ENCODE data around the gene MTUS2. TPM values are rescaled to one million over a fixed set of nuclear protein-coding genes. Genes with fewer than 3 reads are reported as not detected.

The MTUS2 gene
- total and polyA plus RNA-seq, 2 donors (not counting 3 experiments of a cell fraction or from before 2014, with no cell fraction given) = not detected

GRCh38 chr13:28867564-28867963 lies 47.4 kb downstream of the MTUS2 start:
- CTCF ChIA-PET = no interaction called here

More at GRCh38 chr13:28867564-28867963, 47.4 kb downstream of the MTUS2 start:
- POLR2A ChIA-PET = no interaction called here
- no peak overlapping the region for H3K27ac ChIP-seq (ENCODE audit: insufficient read depth, low read depth, low read length)
- H3K79me2 ChIP-seq (ENCODE audit: control insufficient read depth, insufficient read depth, low read length) = no peaks in the 10 kb centered on the region
- no peaks in the 10 kb centered on the region for H3K9me3 ChIP-seq (replicated peaks; ENCODE audit: control insufficient read depth, insufficient read depth, low read length)
- H3K36me3 ChIP-seq (ENCODE audit: control insufficient read depth in 2 of 2, extremely low read depth in 1 of 2, insufficient read depth in 2 of 2, low read length in 2 of 2) = no peaks in the 10 kb centered on the region
- FAIRE-seq = no peak
- H3K4me1 ChIP-seq (ENCODE audit: control insufficient read depth, extremely low read depth, insufficient read depth, low read length) = no peaks in the 10 kb centered on the region
- no peak overlapping the region for H3K4me2 ChIP-seq (ENCODE audit: insufficient read depth, low read length)
- intact Hi-C loops (cut with micrococcal nuclease) = no loop called here
- H3K27me3 ChIP-seq (ENCODE audit: control insufficient read depth in 2 of 2, insufficient read depth in 2 of 2, low read length in 2 of 2) = no peaks in the 10 kb centered on the region
- no peak for TF ChIP-seq MYC (IDR thresholded peaks at IDR 0.05; ENCODE audit: low read depth, low read length)
- TF ChIP-seq FOS (IDR thresholded peaks at IDR 0.05; ENCODE audit: borderline replicate concordance, insufficient read depth, low read length) = no peak
- TF ChIP-seq GATA2 (IDR thresholded peaks at IDR 0.05; ENCODE audit: insufficient read depth, insufficient read length, low read depth, low read length) = no peak
- TF ChIP-seq CTCF (IDR thresholded peaks at IDR 0.05; ENCODE audit: extremely low read depth in 1 of 2, insufficient read depth in 1 of 2, low read depth in 1 of 2, low read length in 2 of 2) = no peak
- TF ChIP-seq POLR2AphosphoS5 (IDR thresholded peaks at IDR 0.05; ENCODE audit: insufficient read depth, low read depth, low read length) = no peak
- TF ChIP-seq POLR2A (IDR thresholded peaks at IDR 0.05; ENCODE audit: low read depth, low read length) = no peak
- TF ChIP-seq JUN (IDR thresholded peaks at IDR 0.05; ENCODE audit: borderline replicate concordance, insufficient read depth, insufficient read length, low read depth) = no peak
- TF ChIP-seq EZH2 (IDR thresholded peaks at IDR 0.05; ENCODE audit: borderline replicate concordance, low read depth, low read length, severe bottlenecking) = no peak
- TF ChIP-seq, protein P1, sequence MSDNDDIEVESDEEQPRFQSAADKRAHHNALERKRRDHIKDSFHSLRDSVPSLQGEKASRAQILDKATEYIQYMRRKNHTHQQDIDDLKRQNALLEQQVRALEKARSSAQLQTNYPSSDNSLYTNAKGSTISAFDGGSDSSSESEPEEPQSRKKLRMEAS (IDR thresholded peaks at IDR 0.05; ENCODE audit: insufficient read depth, insufficient read length) = no peak
- H4K20me1 ChIP-seq (replicated peaks; ENCODE audit: control insufficient read depth, extremely low read depth, insufficient read depth, low read length) = no peaks in the 10 kb centered on the region
- H3K9ac ChIP-seq (replicated peaks; ENCODE audit: extremely low read depth, insufficient read depth, low read length) = no peak overlapping the region
- no TSS peak for BruUV-seq (replicated peaks)
- H3K9me1 ChIP-seq (replicated peaks; ENCODE audit: control insufficient read depth, extremely low read depth, insufficient read depth, low read length) = no peaks in the 10 kb centered on the region
- no peak for DNase-seq (ENCODE audit: low read depth, low spot score)
- dilution Hi-C loops (cut with MboI; ENCODE audit: extremely low pct_ligation_motif_present, low sequenced_read_pairs) = no loop called here
- H3K4me3 ChIP-seq (replicated peaks in 1 of 3; ENCODE audit: insufficient read depth in 1 of 3, low read depth in 1 of 3, low read length in 3 of 3) = no peak overlapping the region
- H2AFZ ChIP-seq (ENCODE audit: low read depth, low read length) = no peak overlapping the region
